ENCODE data around the gene UQCR11.

UQCR11 gene

DNA sequence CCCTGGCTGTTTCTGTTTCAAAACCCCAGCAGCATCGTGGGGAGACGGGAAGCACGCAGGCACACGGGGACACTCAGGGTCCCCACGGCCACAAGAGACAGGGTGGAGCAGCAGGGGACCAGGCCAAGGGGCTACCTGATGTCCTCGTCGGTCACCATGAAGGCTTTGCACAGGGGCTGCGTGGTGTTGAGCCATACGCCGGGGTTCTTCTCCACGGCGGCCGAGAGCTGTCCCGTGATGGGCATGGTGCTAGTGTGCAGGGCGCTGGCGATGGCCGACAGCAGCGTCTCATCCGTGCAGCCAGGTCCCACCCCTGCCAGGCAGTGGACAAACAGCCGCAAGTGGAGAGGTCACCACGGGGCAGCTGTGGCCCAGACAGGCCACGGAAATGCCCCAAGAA is 24.3 kb downstream of the UQCR11 start:
- H3K27me3 ChIP-seq (replicated peaks; ENCODE audit: control insufficient read depth, insufficient read depth, low read length): no peaks in the 10 kb centered on the region
- DNase-seq (ENCODE audit: low read depth): no peak
- no peak overlapping the region for H3K9ac ChIP-seq (ENCODE audit: low read length)
- peaks cover 51% of the 10 kb centered on the region for H3K36me3 ChIP-seq (ENCODE audit: control insufficient read depth, insufficient read depth, low read length, severe bottlenecking)
- no peak overlapping the region for H3K4me3 ChIP-seq (ENCODE audit: low read length)
- H3K4me1 ChIP-seq (ENCODE audit: control insufficient read depth, insufficient read depth, low read length): no peaks in the 10 kb centered on the region
- H3K9me3 ChIP-seq (ENCODE audit: control insufficient read depth, low read length): no peaks in the 10 kb centered on the region

GRCh38 chr19:1580382-1580781 is 24.9 kb downstream of the UQCR11 start:
- Histone ChIP-seq H3K9me3 (ENCODE audit: control insufficient read depth, low read length) (no peaks in the 10 kb centered on the region), H3K27me3 (replicated peaks; ENCODE audit: control insufficient read depth, insufficient read depth, low read length) (no peaks in the 10 kb centered on the region), H3K36me3 (ENCODE audit: control insufficient read depth, insufficient read depth, low read length, severe bottlenecking) (peaks cover 51% of the 10 kb centered on the region), H3K4me3 (ENCODE audit: low read length) (no peak overlapping the region), H3K4me1 (ENCODE audit: control insufficient read depth, insufficient read depth, low read length) (no peaks in the 10 kb centered on the region), H3K9ac (ENCODE audit: low read length) (no peak overlapping the region)
- no peak for DNase-seq (ENCODE audit: low read depth)

DNA sequence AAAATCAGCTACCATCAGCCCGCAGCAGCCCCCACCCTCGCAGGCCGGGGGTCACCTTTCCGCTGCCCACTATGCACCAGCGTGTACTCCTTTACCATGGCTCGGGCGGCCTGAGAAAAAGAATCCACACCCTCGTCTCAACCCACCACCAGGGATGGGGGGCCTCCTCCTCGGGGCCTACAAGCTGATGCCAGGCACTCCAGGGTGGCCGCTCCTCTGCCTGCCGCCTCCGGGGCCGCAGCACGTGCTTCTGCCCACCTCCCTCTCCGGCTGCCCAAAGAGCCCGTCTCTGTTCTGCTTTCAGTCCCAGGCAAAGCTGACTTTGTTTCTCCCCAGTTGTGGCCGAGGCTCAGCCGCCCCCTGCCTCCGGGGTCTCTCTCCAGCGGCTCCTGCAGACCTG is 26.0 kb downstream of the UQCR11 start:
- H3K36me3 ChIP-seq (ENCODE audit: control insufficient read depth, insufficient read depth, low read length, severe bottlenecking): peaks cover 48% of the 10 kb centered on the region

GRCh38 chr19:1577929-1578618 is 27.2 kb downstream of the UQCR11 start:
- Histone ChIP-seq H3K9me3 (ENCODE audit: control insufficient read depth, low read length) (no peaks in the 10 kb centered on the region), H3K4me3 (ENCODE audit: low read length) (no peak overlapping the region), H3K36me3 (ENCODE audit: control insufficient read depth, insufficient read depth, low read length, severe bottlenecking) (peaks cover 41% of the 10 kb centered on the region), H3K4me1 (ENCODE audit: control insufficient read depth, insufficient read depth, low read length) (no peaks in the 10 kb centered on the region), H3K27me3 (replicated peaks; ENCODE audit: control insufficient read depth, insufficient read depth, low read length) (no peaks in the 10 kb centered on the region), H3K9ac (ENCODE audit: low read length) (no peak overlapping the region)
- DNase-seq (ENCODE audit: low read depth): no peak

More for the DNA sequence above, 26.0 kb downstream of the UQCR11 start:
- H3K27me3 ChIP-seq (replicated peaks; ENCODE audit: control insufficient read depth, insufficient read depth, low read length): no peaks in the 10 kb centered on the region
- no peak overlapping the region for H3K9ac ChIP-seq (ENCODE audit: low read length)
- H3K4me3 ChIP-seq (ENCODE audit: low read length): no peak overlapping the region
- no peaks in the 10 kb centered on the region for H3K9me3 ChIP-seq (ENCODE audit: control insufficient read depth, low read length)
- no peak for DNase-seq (ENCODE audit: low read depth)
- H3K4me1 ChIP-seq (ENCODE audit: control insufficient read depth, insufficient read depth, low read length): no peaks in the 10 kb centered on the region

GRCh38 chr19:1577090-1577928 is 28.0 kb downstream of the UQCR11 start:
- Histone ChIP-seq H3K9me3 (ENCODE audit: control insufficient read depth, low read length) (no peaks in the 10 kb centered on the region), H3K9ac (ENCODE audit: low read length) (no peak overlapping the region), H3K4me1 (ENCODE audit: control insufficient read depth, insufficient read depth, low read length) (no peaks in the 10 kb centered on the region), H3K27me3 (replicated peaks; ENCODE audit: control insufficient read depth, insufficient read depth, low read length) (no peaks in the 10 kb centered on the region), H3K36me3 (ENCODE audit: control insufficient read depth, insufficient read depth, low read length, severe bottlenecking) (peaks cover 35% of the 10 kb centered on the region), H3K4me3 (ENCODE audit: low read length) (no peak overlapping the region)
- no peak for DNase-seq (ENCODE audit: low read depth)

DNA sequence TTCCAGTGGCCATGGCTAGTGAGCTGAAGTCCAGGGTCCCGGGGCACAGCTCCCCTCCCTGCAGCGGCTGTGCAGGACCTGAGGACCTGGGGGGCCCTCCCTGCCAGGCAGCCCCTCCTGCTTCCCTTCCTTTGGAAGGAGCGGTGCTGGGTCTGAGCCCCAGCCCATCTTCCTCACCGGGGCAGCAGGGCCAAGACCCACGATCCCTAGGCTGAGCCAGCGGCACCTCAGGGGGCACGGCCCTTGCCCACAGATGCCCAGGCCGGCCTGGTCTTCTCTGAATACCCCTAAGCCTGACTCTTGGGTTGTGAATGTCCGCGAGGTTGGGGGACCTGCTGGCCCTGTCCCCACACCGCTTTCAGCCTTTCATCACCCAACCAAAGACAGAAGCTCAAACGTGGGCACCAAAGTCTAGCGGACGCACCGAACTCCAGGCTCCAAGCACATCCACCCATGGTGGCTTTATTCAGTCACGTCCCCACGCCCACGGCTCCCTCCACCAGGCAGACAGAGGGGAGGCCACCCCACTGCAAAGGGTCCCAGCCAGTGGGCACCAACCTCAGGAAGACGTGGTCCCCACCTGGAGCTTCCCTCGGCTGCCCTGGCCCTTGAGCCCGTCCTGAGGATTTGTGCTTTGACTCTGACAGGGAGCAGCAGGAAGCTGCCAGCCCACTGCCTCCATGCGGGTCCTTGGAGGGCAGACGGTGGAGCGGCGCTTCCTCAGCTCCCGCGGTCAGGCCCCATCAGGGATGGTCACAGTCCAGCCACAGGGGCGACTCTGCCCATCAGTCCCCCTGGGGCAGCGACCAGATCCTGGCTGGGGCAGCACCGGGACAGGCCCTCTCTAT is 28.8 kb downstream of the UQCR11 start:
- no peak overlapping the region for H3K4me3 ChIP-seq (ENCODE audit: low read length)
- H3K9me3 ChIP-seq (ENCODE audit: control insufficient read depth, low read length): no peaks in the 10 kb centered on the region
- H3K27me3 ChIP-seq (replicated peaks; ENCODE audit: control insufficient read depth, insufficient read depth, low read length): no peaks in the 10 kb centered on the region
- H3K9ac ChIP-seq (ENCODE audit: low read length): no peak overlapping the region
- no peaks in the 10 kb centered on the region for H3K4me1 ChIP-seq (ENCODE audit: control insufficient read depth, insufficient read depth, low read length)
- no peak for DNase-seq (ENCODE audit: low read depth)
- peaks cover 31% of the 10 kb centered on the region for H3K36me3 ChIP-seq (ENCODE audit: control insufficient read depth, insufficient read depth, low read length, severe bottlenecking)

DNA sequence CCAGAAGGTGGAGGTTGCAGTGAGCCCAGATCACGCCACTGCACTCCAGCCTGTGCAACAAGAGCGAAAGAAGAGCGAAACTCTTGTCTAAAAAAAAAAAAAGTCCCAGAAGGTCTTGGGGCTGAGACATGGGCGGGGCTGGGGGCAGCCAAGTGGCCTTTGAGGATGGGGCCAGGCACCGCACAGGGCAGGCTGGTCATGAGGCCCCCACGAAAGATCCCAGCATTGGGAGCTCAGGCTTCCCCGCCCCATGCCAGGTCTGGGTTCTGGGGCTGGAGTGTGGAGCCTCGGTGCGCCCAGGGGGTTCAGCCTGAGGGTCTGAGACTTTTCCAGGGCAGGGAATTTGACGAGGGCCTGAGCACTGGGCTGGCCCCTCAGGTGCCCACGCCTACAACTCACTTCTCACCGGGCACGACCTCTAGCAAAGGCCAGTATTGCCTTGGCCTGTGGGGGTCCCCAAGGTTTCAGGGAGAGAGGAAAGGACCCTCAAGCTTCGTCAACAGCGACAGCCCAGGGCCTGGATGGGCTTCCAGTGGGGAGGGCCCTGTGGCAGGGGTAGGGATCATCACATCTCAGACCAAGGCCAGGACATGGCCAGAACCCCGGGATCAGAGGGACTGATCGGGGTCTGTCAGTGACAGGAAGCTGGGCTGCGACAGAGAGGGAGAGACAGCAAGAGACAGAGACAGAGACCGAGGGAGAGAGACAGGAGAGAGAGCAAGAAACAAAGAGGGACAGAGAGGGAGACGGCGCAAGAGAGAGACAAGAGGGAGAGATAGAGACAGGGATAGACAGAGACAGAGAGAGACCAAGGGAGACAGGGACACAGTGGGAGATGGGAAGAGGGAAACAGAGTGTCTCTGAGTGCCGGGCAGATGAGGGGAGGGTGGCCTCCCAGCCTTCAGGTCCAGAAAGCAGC is 29.7 kb downstream of the UQCR11 start:
- Histone ChIP-seq H3K36me3 (ENCODE audit: control insufficient read depth, insufficient read depth, low read length, severe bottlenecking) (peaks cover 22% of the 10 kb centered on the region), H3K4me3 (ENCODE audit: low read length) (no peak overlapping the region), H3K4me1 (ENCODE audit: control insufficient read depth, insufficient read depth, low read length) (no peaks in the 10 kb centered on the region), H3K27me3 (replicated peaks; ENCODE audit: control insufficient read depth, insufficient read depth, low read length) (no peaks in the 10 kb centered on the region), H3K9ac (ENCODE audit: low read length) (no peak overlapping the region), H3K9me3 (ENCODE audit: control insufficient read depth, low read length) (no peaks in the 10 kb centered on the region)
- DNase-seq (ENCODE audit: low read depth): no peak

GRCh38 chr19:1574354-1575136 is 30.7 kb downstream of the UQCR11 start:
- no peak overlapping the region for H3K9ac ChIP-seq (ENCODE audit: low read length)
- no peak overlapping the region for H3K4me3 ChIP-seq (ENCODE audit: low read length)
- peaks cover 13% of the 10 kb centered on the region for H3K36me3 ChIP-seq (ENCODE audit: control insufficient read depth, insufficient read depth, low read length, severe bottlenecking)
- no peak for DNase-seq (ENCODE audit: low read depth)
- H3K27me3 ChIP-seq (replicated peaks; ENCODE audit: control insufficient read depth, insufficient read depth, low read length): no peaks in the 10 kb centered on the region
- H3K9me3 ChIP-seq (ENCODE audit: control insufficient read depth, low read length): no peaks in the 10 kb centered on the region
- no peaks in the 10 kb centered on the region for H3K4me1 ChIP-seq (ENCODE audit: control insufficient read depth, insufficient read depth, low read length)

- no peak for DNase-seq (ENCODE audit: low read depth)
- Histone ChIP-seq H3K4me3 (ENCODE audit: low read length) (no peak overlapping the region), H3K9ac (ENCODE audit: low read length) (no peak overlapping the region), H3K27me3 (replicated peaks; ENCODE audit: control insufficient read depth, insufficient read depth, low read length) (no peaks in the 10 kb centered on the region), H3K4me1 (ENCODE audit: control insufficient read depth, insufficient read depth, low read length) (peaks cover 3% of the 10 kb centered on the region), H3K9me3 (ENCODE audit: control insufficient read depth, low read length) (no peaks in the 10 kb centered on the region), H3K36me3 (ENCODE audit: control insufficient read depth, insufficient read depth, low read length, severe bottlenecking) (peaks cover 7% of the 10 kb centered on the region)
Observed at GRCh38 chr19:1572795-1573194, 32.5 kb downstream of the UQCR11 start.

DNA sequence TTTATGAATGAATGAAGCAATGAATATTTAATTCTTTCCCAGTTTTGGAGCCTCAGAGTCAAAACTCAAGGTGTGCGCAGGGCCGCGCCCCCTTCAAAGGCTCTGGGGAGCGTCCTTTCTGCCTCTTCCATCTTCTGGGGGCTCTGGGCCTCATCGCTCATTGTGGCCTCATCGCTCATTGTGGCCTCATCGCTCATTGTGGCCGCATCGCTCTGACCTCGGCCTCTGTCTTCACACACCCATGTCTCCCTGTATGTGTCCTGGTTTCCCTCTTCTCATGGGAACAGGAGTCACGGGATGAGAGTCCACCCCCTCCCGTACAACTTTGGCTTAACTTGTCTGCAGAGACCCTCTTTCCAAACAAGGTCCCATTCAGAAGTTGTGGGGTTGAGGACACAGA is 33.9 kb downstream of the UQCR11 start:
- Histone ChIP-seq H3K27me3 (replicated peaks; ENCODE audit: control insufficient read depth, insufficient read depth, low read length) (no peaks in the 10 kb centered on the region), H3K4me1 (ENCODE audit: control insufficient read depth, insufficient read depth, low read length) (peaks cover 3% of the 10 kb centered on the region), H3K9ac (ENCODE audit: low read length) (no peak overlapping the region), H3K9me3 (ENCODE audit: control insufficient read depth, low read length) (no peaks in the 10 kb centered on the region), H3K4me3 (ENCODE audit: low read length) (no peak overlapping the region), H3K36me3 (ENCODE audit: control insufficient read depth, insufficient read depth, low read length, severe bottlenecking) (no peaks in the 10 kb centered on the region)
- no peak for DNase-seq (ENCODE audit: low read depth)

Measured in adipocyte (in vitro differentiated cells).